Transverse colon (tissue), 4 donors: ENCODE results near the gene RNF141. TPM values are rescaled to one million over a fixed set of nuclear protein-coding genes. Genes with fewer than 3 reads are reported as not detected.
A peak's percentile ranks its signal among the peaks of the same experiment; 100 is the strongest.

ENCODE experiments used
- DNase-seq: peaks from one replicate; pipeline ENCODE4 v3.0.0-alpha.2; 2019
- H3K27ac ChIP-seq, 4 donors: fragments of 200-600 bp; sonication (generic); 2 replicates each; pipeline ENCODE4 v1.5.1; 2016 to 2018; ENCODE audit warnings: inconsistent platforms in 4 of 4
- H3K27me3 ChIP-seq: fragments of 200-600 bp; sonication (generic); 2 replicates; pipeline ENCODE4 v1.5.1; 2017; ENCODE audit warnings: inconsistent platforms
- H3K36me3 ChIP-seq, 4 donors: fragments of 200-600 bp; sonication (generic); 2 replicates each; pipeline ENCODE4 v1.5.1; 2017 to 2019; ENCODE audit warnings: inconsistent platforms in 4 of 4
- H3K4me1 ChIP-seq, 4 donors: fragments of 200-600 bp; sonication (generic); 2 replicates each; pipeline ENCODE4 v1.5.1; 2017 to 2020; ENCODE audit warnings: inconsistent platforms in 4 of 4
- H3K4me3 ChIP-seq, 4 donors: fragments of 200-600 bp; sonication (generic); 1 replicate in 1 of 4; 2 replicates in 3 of 4; pipeline versions ENCODE4 v1.5.1 to v1.6.1; 2017 to 2019; ENCODE audit warnings: inconsistent platforms in 4 of 4
- H3K9me3 ChIP-seq, 2 donors: fragments of 200-600 bp; sonication (generic); 2 replicates each; pipeline ENCODE4 v1.5.1; 2017 to 2019; ENCODE audit warnings: inconsistent platforms in 2 of 2
- EP300 ChIP-seq: sonication (generic); formaldehyde crosslinking; IDR thresholded peaks from one replicate; pipeline ENCODE4 v1.6.1; 2017; ENCODE audit warnings: antibody characterized with exemption, low read depth
- POLR2A ChIP-seq: fragments of 450-650 bp; IDR thresholded peaks from one replicate; pipeline ENCODE4 v1.6.1; 2016; ENCODE audit warnings: antibody characterized with exemption, mild to moderate bottlenecking, moderate library complexity
- POLR2AphosphoS5 ChIP-seq, 3 donors: sonication (generic); formaldehyde crosslinking; IDR thresholded peaks; one replicate each; pipeline ENCODE4 v1.6.1; 2016; ENCODE audit warnings: antibody characterized with exemption in 3 of 3
- WGBS, 2 donors: methylation state at CpG; one replicate each; pipeline ENCODE4 v1.1.5; 2018; ENCODE audit warnings: low coverage in 1 of 2; 5-methylcytosine and 5-hydroxymethylcytosine counted together
- in situ Hi-C, 4 donors: fragments of 200-750 bp; cut with MboI; loops; one replicate each; pipeline versions ENCODE4 v1.15.0 to v1.15.1; 2017; ENCODE audit warnings: low sequenced_read_pairs in 3 of 4, low pct_ligation_motif_present in 1 of 4, low pct_unique_long_range_greater_than_20kb in 1 of 4
- intact Hi-C: fragments of 100-400 bp; cut with DNase I; formaldehyde crosslinking; loops from one replicate; pipeline ENCODE4 v1.15.1; 2023; ENCODE audit warnings: low total_unique reads
- total RNA-seq, 4 donors: library from RNA; depleted of rRNA; stranded (reverse); fragments of >200 nt; gene quantifications; one replicate each; pipeline ENCODE4 v1.1.0, GENCODE V29; 2016
- TF ChIP-seq, protein P1 (sequence below), 5 experiments: fragments of 200-600 bp in 3 of 5; fragments of 450-650 bp in 2 of 5; sonication (generic) in 3 of 5; IDR thresholded peaks; 1 replicate in 2 of 5; 2 replicates in 3 of 5; pipeline ENCODE4 v1.5.1; 2016 to 2017; ENCODE audit warnings: antibody characterized with exemption in 5 of 5, inconsistent platforms in 3 of 5, mild to moderate bottlenecking in 2 of 5, moderate library complexity in 1 of 5

The RNF141 gene
- total RNA-seq, 4 donors from 2014 or later = 13.1 to 31.4 (median 22.3) TPM

DNA sequence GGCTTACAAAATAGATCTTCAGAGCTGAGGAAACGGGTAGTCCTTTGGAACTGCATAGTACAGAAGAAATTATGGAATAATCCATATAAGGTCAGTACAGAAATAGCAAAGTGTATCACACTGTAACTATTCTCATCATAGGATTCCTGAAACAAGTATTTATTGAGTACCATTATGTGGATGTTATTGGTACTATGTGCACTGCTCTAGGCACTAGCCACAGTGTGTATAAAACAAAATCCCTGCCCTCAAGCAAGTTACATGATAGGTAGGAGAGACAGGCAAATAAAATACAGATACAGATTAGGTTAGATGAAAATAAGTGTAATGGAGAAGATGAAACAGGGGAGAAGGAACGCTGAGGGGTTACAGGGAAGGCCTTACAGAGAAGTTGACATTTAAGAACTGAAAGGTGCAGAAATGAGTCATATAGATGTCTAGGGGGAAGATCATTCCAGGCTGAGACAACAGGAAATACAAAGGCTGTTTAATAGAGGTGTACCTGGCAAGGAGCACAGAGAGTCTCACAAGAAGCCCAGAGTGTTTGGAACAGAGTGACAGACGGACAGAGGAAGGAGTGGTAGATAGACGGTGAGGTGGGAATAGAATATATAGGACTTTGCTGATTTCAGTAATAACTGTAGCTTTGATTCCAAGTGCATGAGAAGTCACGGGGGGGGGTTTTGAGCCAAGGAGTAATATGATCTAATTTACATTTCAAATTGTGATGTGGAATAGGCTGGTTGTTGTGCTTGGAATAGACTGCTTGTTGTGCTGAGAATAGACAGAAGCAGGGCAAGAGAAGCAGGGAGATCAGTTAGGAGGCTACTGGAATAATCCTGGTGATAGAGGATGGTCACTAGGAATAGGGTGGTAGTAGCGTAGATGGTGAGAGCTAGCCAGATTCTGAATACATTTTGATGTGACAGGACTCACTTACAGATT is 13.7 kb downstream of the RNF141 start:
- Histone ChIP-seq H3K9me3 (no peaks in the 10 kb centered on the region), H3K4me3 (no peak overlapping the region), H3K4me1 (peaks cover 0 to 12% (median 2%) of the 10 kb centered on the region in 4 donors), H3K27ac (no peak overlapping the region), H3K36me3 (peaks cover 0 to 32% (median 9%) of the 10 kb centered on the region in 4 donors), H3K27me3 (no peaks in the 10 kb centered on the region)
- intact Hi-C loops (no loop called here), in situ Hi-C loops (loop anchor here in 1 of 4 donors (25.0 kb wide), 1 partner anchor 210 kb away; no protein-coding TSS in a partner anchor)
- TF ChIP-seq POLR2AphosphoS5 (IDR thresholded peaks at IDR 0.05) = no peak
- no peak for TF ChIP-seq EP300
- TF ChIP-seq, protein P1, sequence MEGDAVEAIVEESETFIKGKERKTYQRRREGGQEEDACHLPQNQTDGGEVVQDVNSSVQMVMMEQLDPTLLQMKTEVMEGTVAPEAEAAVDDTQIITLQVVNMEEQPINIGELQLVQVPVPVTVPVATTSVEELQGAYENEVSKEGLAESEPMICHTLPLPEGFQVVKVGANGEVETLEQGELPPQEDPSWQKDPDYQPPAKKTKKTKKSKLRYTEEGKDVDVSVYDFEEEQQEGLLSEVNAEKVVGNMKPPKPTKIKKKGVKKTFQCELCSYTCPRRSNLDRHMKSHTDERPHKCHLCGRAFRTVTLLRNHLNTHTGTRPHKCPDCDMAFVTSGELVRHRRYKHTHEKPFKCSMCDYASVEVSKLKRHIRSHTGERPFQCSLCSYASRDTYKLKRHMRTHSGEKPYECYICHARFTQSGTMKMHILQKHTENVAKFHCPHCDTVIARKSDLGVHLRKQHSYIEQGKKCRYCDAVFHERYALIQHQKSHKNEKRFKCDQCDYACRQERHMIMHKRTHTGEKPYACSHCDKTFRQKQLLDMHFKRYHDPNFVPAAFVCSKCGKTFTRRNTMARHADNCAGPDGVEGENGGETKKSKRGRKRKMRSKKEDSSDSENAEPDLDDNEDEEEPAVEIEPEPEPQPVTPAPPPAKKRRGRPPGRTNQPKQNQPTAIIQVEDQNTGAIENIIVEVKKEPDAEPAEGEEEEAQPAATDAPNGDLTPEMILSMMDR (IDR thresholded peaks at IDR 0.05) = no peak
- no peak for TF ChIP-seq POLR2A
- no peak for DNase-seq
- 61 to 67% methylated on average over 6 of the region's 6 CpGs for WGBS, 2 donors

DNA sequence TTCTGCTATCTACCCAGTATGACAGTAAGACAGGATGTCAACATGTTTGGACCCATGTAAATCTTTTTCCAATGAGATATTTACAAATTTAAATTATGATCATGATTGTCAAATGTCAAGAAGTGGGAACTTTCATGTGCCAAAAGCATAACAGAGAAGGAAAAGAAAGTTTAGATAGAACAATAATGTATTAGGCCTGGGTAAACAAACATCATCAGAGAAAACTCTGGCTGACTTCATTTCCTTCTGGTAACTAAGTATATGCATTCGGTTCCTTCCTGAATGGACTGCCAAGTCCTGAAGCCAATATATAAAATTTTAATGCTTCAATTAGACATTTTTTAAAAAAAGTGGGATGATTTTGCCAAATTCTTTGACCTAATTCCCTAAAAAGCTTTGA is 16.5 kb downstream of the RNF141 start:
- WGBS, 2 donors = 77 to 80% methylated on average over 1 of the region's 1 CpG
- Histone ChIP-seq H3K4me1 (peaks cover 0 to 12% (median 2%) of the 10 kb centered on the region in 4 donors), H3K36me3 (peaks cover 0 to 38% (median 10%) of the 10 kb centered on the region in 4 donors), H3K4me3 (no peak overlapping the region), H3K27ac (no peak overlapping the region), H3K9me3 (no peaks in the 10 kb centered on the region), H3K27me3 (no peaks in the 10 kb centered on the region)
- in situ Hi-C loops = no loop called here
- TF ChIP-seq, protein P1 (IDR thresholded peaks at IDR 0.05) = no peak
- TF ChIP-seq POLR2A (no peak), EP300 (no peak), POLR2AphosphoS5 (IDR thresholded peaks at IDR 0.05) (no peak)
- intact Hi-C loops = loop anchor here (5.0 kb wide), 1 partner anchor 1173 kb away; no protein-coding TSS in a partner anchor
- no peak for DNase-seq

DNA sequence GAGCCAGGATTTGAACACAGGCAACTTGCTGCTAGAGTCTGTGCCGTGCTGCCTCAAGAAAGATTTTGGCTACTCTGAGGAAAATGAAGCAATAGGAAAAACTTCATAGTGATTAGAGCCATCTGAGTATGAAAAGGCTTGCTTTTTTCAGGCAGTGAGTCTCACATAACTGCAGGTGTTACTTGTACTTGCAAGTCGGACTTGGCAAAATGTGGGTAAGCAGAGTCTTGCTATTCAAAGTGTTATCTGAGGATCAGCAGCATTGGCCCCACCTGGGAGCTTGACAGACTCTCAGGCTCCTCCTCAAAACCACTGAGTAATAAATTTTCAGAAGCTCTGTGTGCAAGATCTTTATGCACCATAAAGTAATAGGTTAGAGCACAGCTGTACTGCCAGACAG is 18.1 kb downstream of the RNF141 start:
- no peaks in the 10 kb centered on the region for H3K9me3 ChIP-seq
- peak overlapping the region in 1 of 4 donors; percentile 18 for H3K27ac ChIP-seq
- peaks cover 0 to 35% (median 7%) of the 10 kb centered on the region in 4 donors for H3K36me3 ChIP-seq
- no peaks in the 10 kb centered on the region for H3K27me3 ChIP-seq
- no peak for DNase-seq
- 55 to 89% methylated on average over 2 of the region's 2 CpGs for WGBS, 2 donors
- no peak for TF ChIP-seq POLR2A
- TF ChIP-seq, protein P1 (IDR thresholded peaks at IDR 0.05) = no peak
- TF ChIP-seq POLR2AphosphoS5 (IDR thresholded peaks at IDR 0.05) = no peak
- no peak for TF ChIP-seq EP300
- H3K4me3 ChIP-seq = no peak overlapping the region
- intact Hi-C loops (loop anchor here (5.0 kb wide), 1 partner anchor 1174 kb away; no protein-coding TSS in a partner anchor), in situ Hi-C loops (no loop called here)
- peaks cover 0 to 9% (median 2%) of the 10 kb centered on the region in 4 donors for H3K4me1 ChIP-seq

DNA sequence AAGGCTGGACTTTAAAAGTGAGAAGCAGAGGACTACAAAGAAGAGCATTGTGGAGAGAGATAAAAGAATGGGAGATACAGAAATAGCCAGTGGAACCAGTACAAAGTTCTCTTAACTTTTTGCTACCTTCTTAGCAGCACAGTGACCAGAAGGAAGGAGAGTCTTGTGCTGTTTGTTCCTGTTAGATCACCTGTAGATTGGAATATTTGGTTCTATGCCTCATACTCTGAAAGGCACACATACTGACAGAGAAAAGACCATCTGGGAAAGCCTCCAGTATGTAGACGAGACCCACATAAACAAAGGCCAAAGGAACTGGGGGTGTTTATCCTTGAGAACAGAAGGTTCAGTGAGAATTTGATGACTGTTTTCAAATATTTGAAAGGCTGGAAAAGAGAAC is 18.7 kb downstream of the RNF141 start:
- Histone ChIP-seq H3K4me1 (peaks cover 0 to 4% (median 1%) of the 10 kb centered on the region in 4 donors), H3K9me3 (no peaks in the 10 kb centered on the region), H3K4me3 (no peak overlapping the region), H3K27ac (peak overlapping the region in 1 of 4 donors; percentile 18), H3K27me3 (no peaks in the 10 kb centered on the region), H3K36me3 (peaks cover 0 to 35% (median 7%) of the 10 kb centered on the region in 4 donors)
- in situ Hi-C loops (no loop called here), intact Hi-C loops (loop anchor here (5.0 kb wide), 1 partner anchor 1175 kb away; no protein-coding TSS in a partner anchor)
- WGBS, 2 donors = 67 to 70% methylated on average over 1 of the region's 1 CpG
- no peak for DNase-seq
- TF ChIP-seq EP300 (no peak), POLR2AphosphoS5 (IDR thresholded peaks at IDR 0.05) (no peak), POLR2A (no peak)
- TF ChIP-seq, protein P1 (IDR thresholded peaks at IDR 0.05) = no peak
